Endothelial cell of umbilical vein (primary cell): ENCODE results near the gene OR1J1. TPM values are rescaled to one million over a fixed set of nuclear protein-coding genes. Genes with fewer than 3 reads are reported as not detected.
A peak's percentile ranks its signal among the peaks of the same experiment; 100 is the strongest.

Experiments
- BruUV-seq: library from RNA; stranded (reverse); fragments of 400-500 nt; replicated peaks from 2 replicates; lab custom pipeline; 2021; lab: Mats Ljungman, UMichigan
- CTCF ChIA-PET: fragments of 300-600, 350-600 bp; sonication (Branson Sonifier 250); formaldehyde crosslinking; loops from one replicate; lab custom pipeline; 2021; ENCODE audit warnings: antibody characterized with exemption, inconsistent platforms; lab: Charles Lee
- POLR2A ChIA-PET: fragments of 300-600, 350-600 bp; sonication (Branson Sonifier 250); formaldehyde crosslinking; loops from one replicate; lab custom pipeline; 2021; ENCODE audit warnings: antibody characterized with exemption, inconsistent platforms; lab: Charles Lee
- DNase-seq: peaks from one replicate; pipeline ENCODE4 v3.0.0-alpha.2; 2011; ENCODE audit warnings: low read depth, low spot score
- FAIRE-seq: peaks from 2 replicates; lab custom pipeline; 2011; peaks lifted over from hg19 to GRCh38; lab: Jason Lieb, UNC
- H2AFZ ChIP-seq: 2 replicates; pipeline ENCODE4 v1.6.0; 2012; ENCODE audit warnings: low read depth, low read length, control low read depth, inconsistent platforms
- H3K27ac ChIP-seq: 2 replicates; pipeline ENCODE4 v1.5.1; 2011; ENCODE audit warnings: low read depth, mild to moderate bottlenecking, control low read depth, low read length, moderate library complexity; ENCODE audit not compliant: insufficient read depth
- H3K27me3 ChIP-seq, 2 experiments: 2 replicates each; pipeline versions ENCODE4 v1.6.0 to v1.6.1; 2011; ENCODE audit warnings: low read length in 2 of 2, mixed read lengths in 1 of 2; ENCODE audit not compliant: control insufficient read depth in 2 of 2, insufficient read depth in 2 of 2
- H3K36me3 ChIP-seq, 2 experiments: 2 replicates in 1 of 2; 3 replicates in 1 of 2; pipeline ENCODE4 v1.5.1; 2011; ENCODE audit warnings: low read length in 2 of 2, mild to moderate bottlenecking in 1 of 2, moderate library complexity in 1 of 2; ENCODE audit not compliant: control insufficient read depth in 2 of 2, insufficient read depth in 2 of 2; ENCODE audit errors: extremely low read depth in 1 of 2
- H3K4me1 ChIP-seq: 3 replicates; pipeline ENCODE4 v1.5.1; 2011; ENCODE audit warnings: mild to moderate bottlenecking, low read length; ENCODE audit not compliant: control insufficient read depth, insufficient read depth; ENCODE audit errors: extremely low read depth
- H3K4me2 ChIP-seq: 2 replicates; pipeline ENCODE4 v1.6.1; 2011; ENCODE audit warnings: low read length, control low read depth, mixed read lengths; ENCODE audit not compliant: insufficient read depth
- H3K4me3 ChIP-seq, 3 experiments: fragments of 200-600 bp in 1 of 3; sonication (generic), shearing (Covaris generic) in 1 of 3; replicated peaks in 1 of 3; 2 replicates each; pipeline ENCODE4 v1.5.1; 2011 to 2016; ENCODE audit warnings: control low read depth in 3 of 3, low read length in 3 of 3, mild to moderate bottlenecking in 2 of 3, inconsistent platforms in 1 of 3, low read depth in 1 of 3, moderate library complexity in 1 of 3; ENCODE audit not compliant: insufficient read depth in 1 of 3
- H3K79me2 ChIP-seq: 2 replicates; pipeline ENCODE4 v1.6.0; 2012; ENCODE audit warnings: low read length, inconsistent platforms; ENCODE audit not compliant: control insufficient read depth, insufficient read depth
- H3K9ac ChIP-seq: replicated peaks from 2 replicates; pipeline ENCODE3; 2011; ENCODE audit warnings: low read length, control low read depth; ENCODE audit not compliant: insufficient read depth; ENCODE audit errors: extremely low read depth
- H3K9me1 ChIP-seq: replicated peaks from 3 replicates; pipeline ENCODE4 v1.6.0; 2011; ENCODE audit warnings: mild to moderate bottlenecking, low read length; ENCODE audit not compliant: control insufficient read depth, insufficient read depth; ENCODE audit errors: extremely low read depth
- H3K9me3 ChIP-seq: replicated peaks from 2 replicates; pipeline ENCODE4 v1.5.1; 2012; ENCODE audit warnings: low read length, inconsistent platforms; ENCODE audit not compliant: control insufficient read depth, insufficient read depth
- H4K20me1 ChIP-seq: replicated peaks from 2 replicates; pipeline ENCODE3; 2011; ENCODE audit warnings: mild to moderate bottlenecking, low read length; ENCODE audit not compliant: control insufficient read depth, insufficient read depth; ENCODE audit errors: extremely low read depth
- CTCF ChIP-seq, 2 donors: IDR thresholded peaks; 1 replicate in 1 of 2; 2 replicates in 1 of 2; pipeline ENCODE4 v1.5.1; 2011; ENCODE audit warnings: low read length in 2 of 2, mild to moderate bottlenecking in 2 of 2, moderate library complexity in 2 of 2, control low read depth in 1 of 2, inconsistent platforms in 1 of 2, low read depth in 1 of 2; ENCODE audit not compliant: insufficient read depth in 1 of 2; ENCODE audit errors: extremely low read depth in 1 of 2
- EZH2 ChIP-seq: IDR thresholded peaks from 2 replicates; pipeline ENCODE4 v1.6.1; 2012; ENCODE audit warnings: borderline replicate concordance, low read depth, mild to moderate bottlenecking, moderate library complexity, low read length, inconsistent platforms; ENCODE audit not compliant: severe bottlenecking
- GATA2 ChIP-seq: IDR thresholded peaks from 2 replicates; pipeline ENCODE4 v1.7.0; 2011; ENCODE audit warnings: low read depth, mild to moderate bottlenecking, moderate library complexity, mixed read lengths, low read length; ENCODE audit not compliant: insufficient read length, insufficient read depth
- JUN ChIP-seq: IDR thresholded peaks from 2 replicates; pipeline ENCODE4 v1.6.1; 2011; ENCODE audit warnings: borderline replicate concordance, low read depth; ENCODE audit not compliant: insufficient read length, insufficient read depth
- MAX ChIP-seq: IDR thresholded peaks from 2 replicates; pipeline ENCODE4 v1.6.1; 2011; ENCODE audit not compliant: insufficient read depth, insufficient read length
- MYC ChIP-seq: IDR thresholded peaks from one replicate; pipeline ENCODE4 v1.6.1; 2011; ENCODE audit warnings: mild to moderate bottlenecking, low read depth, low read length
- POLR2AphosphoS5 ChIP-seq: IDR thresholded peaks from 2 replicates; pipeline ENCODE4 v1.6.1; 2012; ENCODE audit warnings: low read depth, mild to moderate bottlenecking, control low read depth, low read length, moderate library complexity; ENCODE audit not compliant: insufficient read depth
- dilution Hi-C: fragments of 300-500 bp; cut with MboI; formaldehyde crosslinking; loops from one replicate; pipeline ENCODE4 v1.15.0; 2019; ENCODE audit warnings: low sequenced_read_pairs; ENCODE audit not compliant: extremely low pct_ligation_motif_present
- intact Hi-C: fragments of 100-400 bp; cut with micrococcal nuclease; formaldehyde crosslinking; loops from one replicate; pipeline ENCODE4 v1.10.0; 2022
- polyA plus RNA-seq, 4 experiments: library from polyadenylated mRNA; depleted of rRNA in 3 of 4; stranded (reverse) in 3 of 4; unstranded in 1 of 4; fragments of >200 nt; gene quantifications; 2 replicates each; pipeline versions ENCODE4 v1.2.1 to v1.2.3, GENCODE V29; 2011 to 2012; ENCODE audit warnings: missing spikeins in 1 of 4
- total RNA-seq: library from RNA; stranded (reverse); gene quantifications from 2 replicates; pipeline ENCODE4 v1.2.3, GENCODE V29; 2021

Gene OR1J1
- total and polyA plus RNA-seq, 2 donors (not counting 3 experiments of a cell fraction or from before 2014, with no cell fraction given): not detected

- FAIRE-seq (peak; percentile 97), DNase-seq (peak; percentile 96)
- Histone ChIP-seq H4K20me1 (no peaks in the 10 kb centered on the region), H3K36me3 (no peaks in the 10 kb centered on the region), H3K79me2 (no peaks in the 10 kb centered on the region), H3K27me3 (peaks cover 6 to 38% of the 10 kb centered on the region in 2 experiments), H3K9me1 (no peaks in the 10 kb centered on the region), H3K9ac (peak overlapping the region; percentile 67), H3K27ac (peak overlapping the region; percentile 26), H3K9me3 (no peaks in the 10 kb centered on the region), H3K4me2 (peak overlapping the region; percentile 98), H3K4me1 (peaks cover 7% of the 10 kb centered on the region), H2AFZ (peak overlapping the region; percentile 95), H3K4me3 (peak overlapping the region; percentile 24 to 96 (median 89))
- BruUV-seq: no TSS peak
- POLR2A ChIA-PET: interaction anchor here (0.6 kb wide), 1 partner anchor 348 kb away, joined by 3 read pairs; no protein-coding TSS in a partner anchor
- TF ChIP-seq GATA2 (no peak), POLR2AphosphoS5 (peak; percentile 45), MYC (no peak), MAX (no peak), EZH2 (no peak), JUN (no peak), CTCF (IDR thresholded peaks at IDR 0.05; ENCODE audit: extremely low read depth in 1 of 2, insufficient read depth in 1 of 2, low read depth in 1 of 2, low read length in 2 of 2) (peak; percentile 73 to 92)
- CTCF ChIA-PET: interaction anchor here (0.5 to 4.7 kb wide), 17 partner anchors 7 to 885 kb away, joined by 3 to 97 read pairs (median 4); partner anchors contain the start of gene OR1J1
- dilution Hi-C loops (no loop called here), intact Hi-C loops (loop anchor here (1.0 kb wide), 2 partner anchors 345 to 526 kb away; no protein-coding TSS in a partner anchor)
Observed at GRCh38 chr9:122464633-122465567, 12.8 kb downstream of the OR1J1 start.
